Gastroesophageal sphincter (tissue), 4 donors: ENCODE data around the gene PIK3R4. TPM values are rescaled to one million over a fixed set of nuclear protein-coding genes. Genes with fewer than 3 reads are reported as not detected.

Source experiments
- ATAC-seq: fragments of 150-250 bp; one replicate; pipeline ENCODE4 v1.9.1; 2016; ENCODE audit warnings: mild to moderate bottlenecking, moderate library complexity
- H3K27ac ChIP-seq, 4 donors: fragments of 200-600 bp; sonication (generic) in 3 of 4; 1 replicate in 3 of 4; 2 replicates in 1 of 4; pipeline ENCODE4 v1.5.1; 2016 to 2019
- H3K27me3 ChIP-seq: fragments of 200-600 bp; sonication (generic); one replicate; pipeline ENCODE4 v1.5.1; 2019
- H3K36me3 ChIP-seq, 2 donors: fragments of 200-600 bp; sonication (generic); one replicate each; pipeline ENCODE4 v1.5.1; 2019; ENCODE audit warnings: control low read depth in 1 of 2
- H3K4me1 ChIP-seq, 3 donors: fragments of 200-600 bp; sonication (generic); 1 replicate in 2 of 3; 2 replicates in 1 of 3; pipeline ENCODE4 v1.5.1; 2016 to 2019; ENCODE audit warnings: control low read depth in 2 of 3
- H3K4me3 ChIP-seq, 2 donors: fragments of 200-600 bp; sonication (generic); one replicate each; pipeline ENCODE4 v1.5.1; 2019; ENCODE audit warnings: mild to moderate bottlenecking in 1 of 2, moderate library complexity in 1 of 2
- H3K9me3 ChIP-seq, 3 donors: fragments of 200-600 bp; sonication (generic); one replicate each; pipeline ENCODE4 v1.5.1; 2017 to 2019; ENCODE audit warnings: control low read depth in 2 of 3
- EP300 ChIP-seq: sonication (generic); formaldehyde crosslinking; IDR thresholded peaks from one replicate; pipeline ENCODE4 v1.6.1; 2017; ENCODE audit warnings: antibody characterized with exemption, mild to moderate bottlenecking
- POLR2A ChIP-seq, 2 donors: fragments of 450-650 bp; IDR thresholded peaks; one replicate each; pipeline ENCODE4 v1.6.1; 2017; ENCODE audit warnings: antibody characterized with exemption in 2 of 2, mild to moderate bottlenecking in 2 of 2, moderate library complexity in 1 of 2
- POLR2AphosphoS5 ChIP-seq: sonication (generic); formaldehyde crosslinking; IDR thresholded peaks from one replicate; pipeline ENCODE4 v1.6.1; 2017; ENCODE audit warnings: antibody characterized with exemption
- WGBS, 2 donors: methylation state at CpG; one replicate each; pipeline ENCODE4 v1.1.5; 2018; ENCODE audit warnings: low coverage in 1 of 2; 5-methylcytosine and 5-hydroxymethylcytosine counted together
- total RNA-seq, 4 donors: library from RNA; depleted of rRNA; stranded (reverse); fragments of >200 nt; gene quantifications; one replicate each; pipeline ENCODE4 v1.1.0, GENCODE V29; 2016
- TF ChIP-seq, protein P1 (sequence below), 4 experiments: fragments of 200-600 bp in 2 of 4; fragments of 450-650 bp in 2 of 4; sonication (generic) in 1 of 4; IDR thresholded peaks; one replicate each; pipeline ENCODE4 v1.5.1; 2017 to 2019; ENCODE audit warnings: antibody characterized with exemption in 4 of 4, mild to moderate bottlenecking in 2 of 4, moderate library complexity in 2 of 4

PIK3R4 gene
- total RNA-seq, 4 donors from 2014 or later, result 28.0 to 40.2 (median 34.8) TPM

DNA sequence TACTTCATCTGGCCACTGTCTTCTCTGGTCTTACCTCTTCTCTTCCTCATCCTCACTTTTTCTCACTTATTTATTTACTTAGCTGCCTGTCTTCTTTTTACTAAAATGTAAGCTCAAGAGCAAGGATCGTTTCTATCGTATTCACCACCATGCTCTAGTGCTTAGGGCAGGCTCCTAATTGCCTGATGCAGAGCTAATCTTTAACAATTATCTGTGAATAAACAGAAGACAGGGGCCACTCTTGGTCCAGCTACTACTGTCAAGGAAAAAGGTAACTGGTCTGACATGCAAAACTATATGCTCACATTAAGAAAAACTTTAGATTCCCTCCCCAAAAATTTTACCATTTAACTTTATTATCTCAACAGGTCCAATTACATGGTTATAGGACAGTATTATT is 17.5 kb downstream of the PIK3R4 start:
- ATAC-seq, result no peak
- H3K27me3 ChIP-seq, result no peaks in the 10 kb centered on the region
- H3K36me3 ChIP-seq, result peaks cover 5 to 15% of the 10 kb centered on the region in 2 donors
- H3K4me1 ChIP-seq, result peaks cover 0 to 26% (median 2%) of the 10 kb centered on the region in 3 donors
- TF ChIP-seq, protein P1, sequence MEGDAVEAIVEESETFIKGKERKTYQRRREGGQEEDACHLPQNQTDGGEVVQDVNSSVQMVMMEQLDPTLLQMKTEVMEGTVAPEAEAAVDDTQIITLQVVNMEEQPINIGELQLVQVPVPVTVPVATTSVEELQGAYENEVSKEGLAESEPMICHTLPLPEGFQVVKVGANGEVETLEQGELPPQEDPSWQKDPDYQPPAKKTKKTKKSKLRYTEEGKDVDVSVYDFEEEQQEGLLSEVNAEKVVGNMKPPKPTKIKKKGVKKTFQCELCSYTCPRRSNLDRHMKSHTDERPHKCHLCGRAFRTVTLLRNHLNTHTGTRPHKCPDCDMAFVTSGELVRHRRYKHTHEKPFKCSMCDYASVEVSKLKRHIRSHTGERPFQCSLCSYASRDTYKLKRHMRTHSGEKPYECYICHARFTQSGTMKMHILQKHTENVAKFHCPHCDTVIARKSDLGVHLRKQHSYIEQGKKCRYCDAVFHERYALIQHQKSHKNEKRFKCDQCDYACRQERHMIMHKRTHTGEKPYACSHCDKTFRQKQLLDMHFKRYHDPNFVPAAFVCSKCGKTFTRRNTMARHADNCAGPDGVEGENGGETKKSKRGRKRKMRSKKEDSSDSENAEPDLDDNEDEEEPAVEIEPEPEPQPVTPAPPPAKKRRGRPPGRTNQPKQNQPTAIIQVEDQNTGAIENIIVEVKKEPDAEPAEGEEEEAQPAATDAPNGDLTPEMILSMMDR (IDR thresholded peaks at IDR 0.05), result no peak
- no peak for TF ChIP-seq POLR2A (IDR thresholded peaks at IDR 0.05)
- TF ChIP-seq POLR2AphosphoS5, result no peak
- no peak for TF ChIP-seq EP300
- no peaks in the 10 kb centered on the region for H3K9me3 ChIP-seq
- peak overlapping the region in 3 of 4 donors; percentile 43 to 84 (median 73) for H3K27ac ChIP-seq
- WGBS, 2 donors, result 28 to 53% methylated on average over 2 of the region's 2 CpGs
- H3K4me3 ChIP-seq, result no peak overlapping the region

DNA sequence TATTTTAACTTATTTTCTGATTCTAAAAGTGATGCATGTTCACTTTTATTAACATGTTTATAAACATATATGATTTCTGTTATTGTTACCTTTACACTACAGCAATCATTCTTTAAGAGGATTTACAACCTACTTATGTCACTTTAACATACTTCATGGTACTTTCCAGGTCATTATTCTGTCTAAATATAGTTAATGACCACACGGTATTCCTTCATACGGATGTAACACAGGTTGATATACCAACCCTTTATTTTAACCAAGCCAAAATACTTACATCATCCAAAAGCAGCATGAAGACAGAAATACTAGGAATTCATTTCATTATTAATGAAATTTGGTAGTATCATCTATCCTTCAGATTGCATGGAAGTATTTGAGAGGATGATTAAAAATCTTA is 18.6 kb downstream of the PIK3R4 start:
- H3K27me3 ChIP-seq, result no peaks in the 10 kb centered on the region
- TF ChIP-seq, protein P1 (IDR thresholded peaks at IDR 0.05), result no peak
- TF ChIP-seq POLR2AphosphoS5 (no peak), POLR2A (IDR thresholded peaks at IDR 0.05) (no peak), EP300 (no peak)
- H3K9me3 ChIP-seq, result no peaks in the 10 kb centered on the region
- H3K4me3 ChIP-seq, result no peak overlapping the region
- peaks cover 0 to 26% (median 2%) of the 10 kb centered on the region in 3 donors for H3K4me1 ChIP-seq
- 4 to 10% methylated on average over 2 of the region's 2 CpGs for WGBS, 2 donors
- no peak for ATAC-seq
- H3K36me3 ChIP-seq, result peaks cover 0 to 9% of the 10 kb centered on the region in 2 donors
- H3K27ac ChIP-seq, result peak overlapping the region in 3 of 4 donors; percentile 18 to 84 (median 73)

DNA sequence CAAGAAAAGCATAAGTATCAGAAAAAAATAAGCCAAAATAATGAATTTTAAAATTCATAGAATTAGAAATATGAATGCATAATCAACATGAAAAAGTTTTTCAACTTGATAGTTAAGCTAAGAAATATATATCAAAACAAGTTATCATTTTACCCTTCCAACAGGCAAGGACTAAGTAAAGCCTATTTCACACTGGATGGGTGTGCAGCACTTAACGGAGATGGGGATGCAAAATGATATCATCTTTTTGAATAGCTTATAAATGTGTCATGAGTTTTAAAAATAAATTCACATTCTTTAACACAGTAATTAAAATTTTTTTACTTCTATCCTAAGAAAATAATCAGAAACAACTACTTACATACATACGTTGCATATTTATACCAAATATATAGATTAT is 20.9 kb downstream of the PIK3R4 start:
- H3K9me3 ChIP-seq, result no peaks in the 10 kb centered on the region
- 65 to 74% methylated on average over 2 of the region's 2 CpGs for whole genome bisulfite sequencing, 2 donors

DNA sequence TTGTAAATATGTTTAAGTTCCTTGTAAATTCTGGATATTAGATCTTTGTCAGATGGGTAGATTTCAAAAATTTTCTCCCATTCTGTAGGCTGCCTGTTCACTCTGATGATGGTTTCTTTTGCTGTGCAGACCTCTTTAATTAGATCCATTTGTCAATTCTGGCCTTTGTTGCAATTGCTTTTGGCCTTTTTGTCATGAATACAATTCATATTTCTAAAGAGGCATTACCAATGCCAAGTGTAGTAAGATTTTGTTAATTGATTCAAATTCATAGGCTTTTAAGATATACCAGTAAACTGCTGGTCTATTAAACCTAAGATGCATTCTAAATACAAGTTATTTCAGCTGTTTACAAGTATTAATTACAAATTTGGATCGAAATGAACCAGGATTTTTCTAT is 31.0 kb downstream of the PIK3R4 start:
- TF ChIP-seq EP300 (no peak), POLR2A (IDR thresholded peaks at IDR 0.05) (no peak), POLR2AphosphoS5 (no peak)
- TF ChIP-seq, protein P1 (IDR thresholded peaks at IDR 0.05), result no peak
- H3K27ac ChIP-seq, result no peak overlapping the region
- no peak overlapping the region for H3K4me3 ChIP-seq
- H3K36me3 ChIP-seq, result peaks cover 0 to 56% of the 10 kb centered on the region in 2 donors
- no peaks in the 10 kb centered on the region for H3K4me1 ChIP-seq
- WGBS, 2 donors, result 88 to 94% methylated on average over 1 of the region's 1 CpG
- H3K27me3 ChIP-seq, result no peaks in the 10 kb centered on the region
- ATAC-seq, result no peak
- H3K9me3 ChIP-seq, result no peaks in the 10 kb centered on the region

More for the DNA sequence above, 20.9 kb downstream of the PIK3R4 start:
- peaks cover 0 to 16% of the 10 kb centered on the region in 2 donors for H3K36me3 ChIP-seq
- no peak overlapping the region for H3K27ac ChIP-seq
- ATAC-seq, result no peak
- TF ChIP-seq POLR2AphosphoS5 (no peak), POLR2A (IDR thresholded peaks at IDR 0.05) (no peak), EP300 (no peak)
- TF ChIP-seq, protein P1 (IDR thresholded peaks at IDR 0.05), result no peak
- H3K27me3 ChIP-seq, result no peaks in the 10 kb centered on the region
- H3K4me1 ChIP-seq, result peaks cover 0 to 26% (median 2%) of the 10 kb centered on the region in 3 donors
- H3K4me3 ChIP-seq, result no peak overlapping the region

DNA sequence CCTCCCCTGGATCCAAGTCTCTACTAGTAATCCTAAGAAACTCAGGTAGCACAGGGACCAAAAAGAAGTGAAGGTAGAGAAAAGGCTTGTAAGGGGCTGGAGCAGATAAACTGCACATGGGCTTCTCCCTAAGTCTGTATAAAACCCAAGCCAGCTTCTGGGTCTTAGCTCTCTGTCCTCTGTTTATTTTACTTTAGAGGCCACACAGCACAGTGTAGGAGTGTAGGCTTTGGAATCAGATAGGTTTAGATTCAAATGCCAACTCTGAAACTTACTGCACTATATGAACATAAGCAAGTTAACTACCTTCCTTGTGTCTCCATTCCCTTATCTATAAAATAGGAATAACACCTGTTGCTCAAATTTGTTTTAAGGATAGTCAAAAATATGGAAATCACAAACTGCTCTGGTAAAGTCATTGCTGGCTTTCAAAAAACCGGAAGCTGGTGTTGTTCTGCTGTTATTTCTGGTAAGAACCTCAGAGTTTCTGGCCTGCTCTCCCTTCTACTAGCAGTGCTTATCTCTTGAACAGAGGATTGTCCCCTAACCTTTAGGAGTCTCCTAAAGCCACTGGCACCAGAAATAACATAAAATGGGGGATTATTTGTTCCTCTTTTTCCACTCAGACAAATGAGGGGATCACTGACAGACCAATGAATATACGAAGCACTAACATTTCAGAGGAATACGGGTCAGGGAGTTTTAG is 33.8 kb downstream of the PIK3R4 start:
- Histone ChIP-seq H3K27ac (no peak overlapping the region), H3K27me3 (no peaks in the 10 kb centered on the region), H3K4me1 (no peaks in the 10 kb centered on the region), H3K4me3 (no peak overlapping the region), H3K36me3 (peaks cover 0 to 68% of the 10 kb centered on the region in 2 donors), H3K9me3 (no peaks in the 10 kb centered on the region)
- TF ChIP-seq POLR2A (IDR thresholded peaks at IDR 0.05) (no peak), POLR2AphosphoS5 (no peak), EP300 (no peak)
- TF ChIP-seq, protein P1 (IDR thresholded peaks at IDR 0.05), result no peak
- WGBS, 2 donors, result 78 to 89% methylated on average over 3 of the region's 3 CpGs
- no peak for ATAC-seq
